Measurements from ENCODE around the gene MAST4. TPM values are rescaled to one million over a fixed set of nuclear protein-coding genes. Genes with fewer than 3 reads are reported as not detected.

MAST4 gene
- total and polyA plus RNA-seq, 2 of the 13 experiments (the other 11 are each of a cell fraction or from before 2014, with no cell fraction given), result 3.4 to 3.7 TPM

DNA sequence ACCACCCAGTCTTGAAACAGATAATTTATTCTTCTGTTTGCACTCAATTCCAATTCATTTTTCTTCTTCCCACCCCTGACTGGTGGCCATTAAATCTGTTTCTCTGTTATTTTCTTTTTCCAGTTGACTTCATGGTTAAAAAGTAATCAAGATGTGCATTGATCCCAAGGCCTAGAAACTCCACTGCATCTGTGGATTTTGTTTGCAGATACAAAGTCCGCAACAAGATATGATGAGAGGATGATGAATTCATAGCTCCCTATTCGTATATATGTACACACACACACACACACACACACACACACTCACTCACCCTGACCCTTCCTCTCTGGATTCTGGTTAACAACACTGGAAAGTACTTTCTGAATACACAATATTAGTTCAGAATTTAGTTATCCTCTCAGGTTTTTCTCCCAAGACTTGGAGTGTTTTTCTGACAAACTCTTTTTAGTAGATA is 548.0 kb downstream of the MAST4 start (continued):
- TF ChIP-seq MBD4 (IDR thresholded peaks at IDR 0.05; ENCODE audit: borderline replicate concordance, low read length) (0 out of 2 replicates have a peak, but pooled peaks have one; percentile 68), FOXO1 (CRISPR knock-in tag; IDR thresholded peaks at IDR 0.05) (peak; percentile 67; the same call in 1 of the 2 replicates), RXRB (CRISPR knock-in tag; IDR thresholded peaks at IDR 0.05; ENCODE audit: borderline replicate concordance) (peak; percentile 65; the same call in 1 of the 2 replicates), THAP11 (CRISPR knock-in tag; IDR thresholded peaks at IDR 0.05) (peak; percentile 59; the same call in 1 of the 2 replicates), CREM (IDR thresholded peaks at IDR 0.05) (peak; percentile 76), CREM (CRISPR knock-in tag; IDR thresholded peaks at IDR 0.05) (no peak), GFI1 (CRISPR knock-in tag; IDR thresholded peaks at IDR 0.05; ENCODE audit: borderline replicate concordance) (peak; percentile 82), ZNF552 (CRISPR knock-in tag; IDR thresholded peaks at IDR 0.05; ENCODE audit: borderline replicate concordance) (no peak), ZNF354B (CRISPR knock-in tag; IDR thresholded peaks at IDR 0.05) (no peak), TRIM22 (IDR thresholded peaks at IDR 0.05) (no peak), SOX5 (CRISPR knock-in tag; IDR thresholded peaks at IDR 0.05; ENCODE audit: borderline replicate concordance) (peak; percentile 73; the same call in 1 of the 2 replicates), NRL (CRISPR knock-in tag; IDR thresholded peaks at IDR 0.05; ENCODE audit: borderline replicate concordance) (no peak), TBX3 (IDR thresholded peaks at IDR 0.05; ENCODE audit: borderline replicate concordance) (peak; percentile 35; the same call in 1 of the 2 replicates), SMYD3 (CRISPR knock-in tag; IDR thresholded peaks at IDR 0.05) (peak; percentile 24; the same call in 1 of the 2 replicates), ZNF431 (CRISPR knock-in tag; IDR thresholded peaks at IDR 0.05; ENCODE audit: borderline replicate concordance, low read depth) (no peak), ZNF382 (CRISPR knock-in tag; IDR thresholded peaks at IDR 0.05; ENCODE audit: borderline replicate concordance) (no peak), CREB3 (CRISPR knock-in tag; IDR thresholded peaks at IDR 0.05) (no peak), ZNF747 (CRISPR knock-in tag; IDR thresholded peaks at IDR 0.05; ENCODE audit: borderline replicate concordance) (no peak), ATF2 (CRISPR knock-in tag; IDR thresholded peaks at IDR 0.05) (0 out of 2 replicates have a peak, but pooled peaks have one; percentile 33), GLI4 (CRISPR knock-in tag; IDR thresholded peaks at IDR 0.05; ENCODE audit: borderline replicate concordance) (no peak)
- TF ChIP-seq, protein P1, sequence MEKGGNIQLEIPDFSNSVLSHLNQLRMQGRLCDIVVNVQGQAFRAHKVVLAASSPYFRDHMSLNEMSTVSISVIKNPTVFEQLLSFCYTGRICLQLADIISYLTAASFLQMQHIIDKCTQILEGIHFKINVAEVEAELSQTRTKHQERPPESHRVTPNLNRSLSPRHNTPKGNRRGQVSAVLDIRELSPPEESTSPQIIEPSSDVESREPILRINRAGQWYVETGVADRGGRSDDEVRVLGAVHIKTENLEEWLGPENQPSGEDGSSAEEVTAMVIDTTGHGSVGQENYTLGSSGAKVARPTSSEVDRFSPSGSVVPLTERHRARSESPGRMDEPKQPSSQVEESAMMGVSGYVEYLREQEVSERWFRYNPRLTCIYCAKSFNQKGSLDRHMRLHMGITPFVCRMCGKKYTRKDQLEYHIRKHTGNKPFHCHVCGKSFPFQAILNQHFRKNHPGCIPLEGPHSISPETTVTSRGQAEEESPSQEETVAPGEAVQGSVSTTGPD (CRISPR knock-in tag; IDR thresholded peaks at IDR 0.05), result no peak
- TF ChIP-seq, protein P2, sequence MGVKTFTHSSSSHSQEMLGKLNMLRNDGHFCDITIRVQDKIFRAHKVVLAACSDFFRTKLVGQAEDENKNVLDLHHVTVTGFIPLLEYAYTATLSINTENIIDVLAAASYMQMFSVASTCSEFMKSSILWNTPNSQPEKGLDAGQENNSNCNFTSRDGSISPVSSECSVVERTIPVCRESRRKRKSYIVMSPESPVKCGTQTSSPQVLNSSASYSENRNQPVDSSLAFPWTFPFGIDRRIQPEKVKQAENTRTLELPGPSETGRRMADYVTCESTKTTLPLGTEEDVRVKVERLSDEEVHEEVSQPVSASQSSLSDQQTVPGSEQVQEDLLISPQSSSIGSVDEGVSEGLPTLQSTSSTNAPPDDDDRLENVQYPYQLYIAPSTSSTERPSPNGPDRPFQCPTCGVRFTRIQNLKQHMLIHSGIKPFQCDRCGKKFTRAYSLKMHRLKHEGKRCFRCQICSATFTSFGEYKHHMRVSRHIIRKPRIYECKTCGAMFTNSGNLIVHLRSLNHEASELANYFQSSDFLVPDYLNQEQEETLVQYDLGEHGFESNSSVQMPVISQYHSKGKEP (CRISPR knock-in tag; IDR thresholded peaks at IDR 0.05), result no peak
- TF ChIP-seq, protein P3, sequence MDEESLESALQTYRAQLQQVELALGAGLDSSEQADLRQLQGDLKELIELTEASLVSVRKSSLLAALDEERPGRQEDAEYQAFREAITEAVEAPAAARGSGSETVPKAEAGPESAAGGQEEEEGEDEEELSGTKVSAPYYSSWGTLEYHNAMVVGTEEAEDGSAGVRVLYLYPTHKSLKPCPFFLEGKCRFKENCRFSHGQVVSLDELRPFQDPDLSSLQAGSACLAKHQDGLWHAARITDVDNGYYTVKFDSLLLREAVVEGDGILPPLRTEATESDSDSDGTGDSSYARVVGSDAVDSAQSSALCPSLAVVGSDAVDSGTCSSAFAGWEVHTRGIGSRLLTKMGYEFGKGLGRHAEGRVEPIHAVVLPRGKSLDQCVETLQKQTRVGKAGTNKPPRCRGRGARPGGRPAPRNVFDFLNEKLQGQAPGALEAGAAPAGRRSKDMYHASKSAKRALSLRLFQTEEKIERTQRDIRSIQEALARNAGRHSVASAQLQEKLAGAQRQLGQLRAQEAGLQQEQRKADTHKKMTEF (CRISPR knock-in tag; IDR thresholded peaks at IDR 0.05), result peak; percentile 56; the same call in 1 of the 2 replicates

All from HepG2 (cell line).